Ecto neural progenitor cell (in vitro differentiated cells): ENCODE data around the gene WFDC9.
A peak's percentile ranks its signal among the peaks of the same experiment; 100 is the strongest.
"Not testable (repeated sequence)": the region's sequence is repeated elsewhere in the genome, so short reads cannot be mapped to it uniquely, and the experiment has no call there.

Experiments
- DNase-seq: peaks from one replicate; pipeline ENCODE4 v3.0.0-alpha.2; 2018; ENCODE audit warnings: low spot score

WFDC9 gene

DNA sequence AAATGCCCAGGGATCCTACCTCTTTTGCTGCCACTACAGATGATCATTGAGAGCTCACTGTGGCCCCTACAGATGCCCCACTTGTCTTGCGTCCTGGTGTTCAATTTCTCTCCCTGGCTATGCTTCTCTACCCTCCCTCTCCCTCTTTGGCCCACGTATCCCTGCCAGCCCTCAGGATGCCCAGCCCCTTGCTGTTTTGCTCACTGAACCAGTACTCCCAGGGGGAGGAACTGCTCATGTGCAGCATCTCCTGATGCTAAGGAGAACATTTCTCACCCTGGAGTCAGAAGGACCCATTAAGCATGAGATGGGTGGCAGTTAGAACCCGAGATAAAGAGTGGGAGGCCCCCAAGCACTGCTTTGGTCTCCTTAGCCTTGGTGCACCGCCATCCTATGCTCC lies at the start of gene WFDC9:
Gene WFDC9 (minus strand): TSS at position 101 of the 400 bp plus-strand sequence. CDS start 21,103 bp downstream, outside the sequence.
- DNase-seq, result no peak

DNA sequence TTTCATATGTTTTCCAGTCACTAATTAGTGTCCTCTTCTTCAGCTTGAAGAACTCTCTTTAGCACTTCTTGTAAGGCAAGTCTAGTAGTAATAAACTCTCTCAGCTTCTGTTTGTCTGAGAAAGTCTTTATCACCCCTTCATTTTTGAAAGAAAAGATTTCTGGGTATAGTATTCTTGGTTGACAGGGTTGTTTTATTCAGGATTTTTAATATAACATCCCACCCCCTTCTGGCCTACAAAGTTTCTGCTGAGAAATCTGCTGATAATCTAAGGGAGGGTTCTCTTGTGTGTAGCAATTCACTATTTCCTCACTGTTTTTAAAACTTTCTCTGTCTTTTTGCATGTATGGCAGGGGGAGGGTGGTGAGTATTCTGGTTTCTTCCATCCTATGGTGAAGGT lies 48.6 kb upstream of the WFDC9 start:
- DNase-seq, result no peak

DNA sequence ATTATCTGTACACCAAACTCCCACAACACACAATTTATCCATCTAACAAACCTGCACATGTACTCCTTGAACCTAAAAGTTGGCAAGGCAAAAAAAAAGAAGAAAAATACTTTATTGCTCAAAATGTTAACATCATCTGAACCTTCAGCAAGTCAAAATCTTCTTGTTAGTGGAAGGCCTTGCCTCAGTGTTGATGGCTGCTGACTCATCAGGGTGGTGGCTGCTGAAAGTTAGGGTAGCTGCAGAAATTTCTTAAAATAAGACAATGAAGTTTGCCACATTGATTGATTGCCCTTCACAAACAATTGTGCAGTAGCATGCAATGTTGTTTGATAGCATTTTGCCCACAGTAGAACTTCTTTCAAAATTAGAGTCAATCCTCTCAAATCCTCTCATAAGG lies 41.7 kb upstream of the WFDC9 start:
- no peak for DNase-seq

DNA sequence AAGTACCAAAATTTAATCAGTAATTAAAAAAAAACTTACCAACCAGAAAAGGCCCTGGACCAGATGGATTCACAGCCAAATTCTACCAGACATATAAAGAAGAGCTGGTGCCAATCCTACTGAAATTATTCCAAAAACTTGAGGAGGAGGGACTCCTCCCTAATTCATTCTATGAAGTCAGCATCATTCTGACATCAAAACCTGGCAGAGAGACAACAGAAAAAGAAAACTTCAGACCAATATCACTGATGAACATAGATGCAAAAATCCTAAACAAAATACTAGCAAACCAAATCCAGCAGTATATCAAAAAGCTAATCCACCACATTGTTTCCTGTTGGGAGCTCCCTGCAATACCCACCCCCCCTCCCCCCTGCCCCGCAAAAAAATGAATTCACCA lies 39.1 kb upstream of the WFDC9 start, which contains the start of gene WFDC11:
Gene WFDC11 (minus strand): TSS at position 101 of the 400 bp plus-strand sequence. CDS start 19,639 bp downstream, outside the sequence.
- no peak for DNase-seq

DNA sequence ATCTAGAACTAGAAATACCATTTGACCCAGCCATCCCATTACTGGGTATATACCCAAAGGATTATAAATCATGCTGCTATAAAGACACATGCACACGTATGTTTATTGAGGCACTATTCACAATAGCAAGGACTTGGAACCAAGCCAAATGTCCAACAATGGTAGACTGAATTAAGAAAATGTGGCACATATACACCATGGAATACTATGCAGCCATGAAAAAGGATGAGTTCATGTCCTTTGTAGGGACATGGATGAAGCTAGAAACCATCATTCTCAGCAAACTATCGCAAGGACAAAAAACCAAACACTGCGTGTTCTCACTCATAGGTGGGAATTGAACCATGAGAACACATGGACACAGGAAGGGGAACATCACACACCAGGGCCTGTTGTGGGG lies 26.0 kb upstream of the WFDC9 start:
- DNase-seq, result not testable (repeated sequence)

DNA sequence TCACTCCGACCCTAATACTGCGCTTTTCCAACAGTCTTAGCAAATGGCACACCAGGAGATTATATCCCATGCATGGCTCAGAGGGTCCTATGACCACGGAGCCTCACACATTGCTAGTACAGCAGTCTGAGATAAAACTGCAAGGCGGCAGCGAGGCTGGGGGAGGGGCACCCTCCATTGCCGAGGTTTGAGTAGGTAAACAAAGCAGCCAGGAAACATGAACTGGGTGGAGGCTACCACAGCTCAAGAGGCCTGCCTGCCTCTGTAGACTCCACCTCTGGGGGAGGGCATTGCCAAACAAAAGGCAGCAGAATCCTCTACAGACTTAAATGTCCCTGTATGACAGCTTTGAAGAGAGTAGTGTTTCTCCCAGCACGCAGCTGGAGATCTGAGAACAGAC lies 20.6 kb upstream of the WFDC9 start:
- DNase-seq, result not testable (repeated sequence)

DNA sequence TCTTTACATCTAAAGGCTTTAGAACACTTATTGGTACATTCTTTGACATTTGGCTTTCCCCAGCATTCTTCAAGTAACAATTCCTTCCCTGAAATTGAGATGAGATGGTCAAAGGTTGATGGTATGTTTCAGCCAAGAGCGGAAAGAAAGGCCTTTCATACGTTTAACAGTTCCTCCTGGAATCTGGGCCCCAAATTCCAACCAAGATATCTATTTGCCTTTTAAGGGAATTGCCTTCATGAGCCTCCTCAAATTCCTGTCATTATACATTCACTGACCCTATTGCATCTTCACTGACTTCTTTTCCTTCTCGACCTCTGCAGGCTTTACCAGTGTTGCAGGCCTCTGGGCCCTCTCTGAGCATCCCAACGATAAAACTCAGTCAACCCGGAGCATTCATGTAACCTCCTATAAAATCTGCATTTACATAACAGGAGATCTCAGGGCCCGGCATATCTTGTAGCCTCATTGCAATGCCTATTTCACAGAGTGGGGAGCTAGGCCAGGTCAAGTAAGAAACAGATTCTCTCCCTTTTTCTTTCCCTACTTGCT lies 18.3 kb upstream of the WFDC9 start:
- DNase-seq, result no peak

DNA sequence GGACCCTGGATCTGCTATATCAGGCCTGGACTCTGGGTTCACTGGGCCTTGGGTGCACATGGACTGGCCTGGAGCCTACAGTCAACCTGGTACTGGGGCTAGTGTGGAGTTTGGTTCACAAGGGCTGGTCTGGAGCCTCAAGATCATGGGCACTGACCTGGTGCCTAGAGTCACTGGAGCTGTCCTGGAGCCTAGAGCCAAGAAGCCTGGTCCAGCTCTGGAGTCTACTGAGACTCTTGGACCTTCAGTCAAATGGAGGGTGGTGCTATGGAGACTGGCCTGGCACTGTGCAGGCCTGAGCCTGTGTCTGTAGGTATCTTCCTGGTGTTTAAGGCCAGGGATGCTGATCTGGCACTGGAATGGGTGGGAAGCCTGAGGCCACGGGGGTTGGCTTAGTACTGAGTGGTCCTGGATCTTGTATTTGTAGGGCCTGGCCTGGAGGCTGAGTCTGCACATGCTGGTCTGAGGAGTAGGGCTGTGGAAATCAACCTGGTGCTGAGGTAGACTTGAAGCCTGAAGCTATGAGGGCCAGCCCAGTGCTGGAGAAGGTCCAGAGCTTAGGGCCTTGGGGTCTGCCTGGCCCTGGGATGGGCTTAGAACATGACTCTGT lies 16.5 kb upstream of the WFDC9 start:
- DNase-seq, result no peak

DNA sequence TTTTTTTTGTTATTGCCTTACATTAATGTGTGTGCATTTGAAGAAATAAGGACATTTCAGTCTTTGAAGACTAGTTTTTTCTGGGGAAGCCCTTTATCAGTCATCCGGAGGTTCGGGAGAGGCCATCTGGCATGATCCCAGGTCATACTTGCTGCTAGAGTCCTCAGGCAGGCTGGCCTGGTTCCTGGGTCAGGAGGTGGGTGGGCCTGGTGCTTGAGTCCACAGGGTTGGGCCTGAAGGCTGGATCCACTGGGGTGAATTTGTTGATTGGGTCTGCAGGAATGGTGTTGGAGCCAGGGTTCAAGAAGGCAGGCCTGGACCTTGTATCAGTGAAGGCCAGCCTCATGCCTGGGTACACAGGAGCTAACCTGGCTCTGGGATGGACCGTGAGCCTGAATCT lies 15.8 kb upstream of the WFDC9 start:
- no peak for DNase-seq

DNA sequence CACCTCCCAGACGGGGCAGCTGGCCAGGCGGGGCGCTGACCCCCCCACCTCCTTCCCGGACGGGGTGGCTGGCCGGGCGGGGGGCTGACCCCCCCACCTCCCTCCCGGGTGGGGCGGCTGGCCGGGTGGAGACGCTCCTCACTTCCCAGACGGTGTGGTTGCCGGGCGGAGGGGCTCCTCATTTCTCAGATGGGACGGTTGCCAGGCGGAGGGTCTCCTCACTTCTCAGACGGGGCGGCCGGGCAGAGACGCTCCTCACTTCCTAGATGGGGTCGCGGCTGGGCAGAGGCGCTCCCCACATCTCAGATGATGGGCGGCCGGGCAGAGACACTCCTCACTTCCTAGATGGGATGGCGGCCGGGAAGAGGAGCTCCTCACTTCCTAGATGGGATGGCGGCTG lies 14.8 kb upstream of the WFDC9 start:
- DNase-seq, result not testable (repeated sequence)

DNA sequence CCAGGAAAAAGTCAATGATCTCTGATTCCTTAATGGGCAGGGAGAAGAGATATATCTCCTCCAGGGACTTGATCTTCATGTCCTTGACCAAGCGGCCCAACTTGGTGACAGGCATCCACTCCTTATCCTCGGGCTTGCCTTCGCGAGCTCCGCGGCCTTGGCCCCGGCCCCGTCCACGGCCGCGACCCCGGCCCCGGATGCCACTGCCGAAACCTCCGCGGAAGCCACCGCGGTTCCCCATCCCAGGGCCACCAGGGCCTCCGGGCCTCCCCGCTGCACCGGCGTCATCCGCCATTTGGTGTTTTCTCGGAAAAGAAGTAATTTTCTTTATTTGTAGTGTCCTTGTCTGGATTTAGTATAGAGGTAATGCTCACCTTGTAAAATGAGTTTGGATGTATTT lies 10.0 kb upstream of the WFDC9 start:
- DNase-seq, result not testable (repeated sequence)

DNA sequence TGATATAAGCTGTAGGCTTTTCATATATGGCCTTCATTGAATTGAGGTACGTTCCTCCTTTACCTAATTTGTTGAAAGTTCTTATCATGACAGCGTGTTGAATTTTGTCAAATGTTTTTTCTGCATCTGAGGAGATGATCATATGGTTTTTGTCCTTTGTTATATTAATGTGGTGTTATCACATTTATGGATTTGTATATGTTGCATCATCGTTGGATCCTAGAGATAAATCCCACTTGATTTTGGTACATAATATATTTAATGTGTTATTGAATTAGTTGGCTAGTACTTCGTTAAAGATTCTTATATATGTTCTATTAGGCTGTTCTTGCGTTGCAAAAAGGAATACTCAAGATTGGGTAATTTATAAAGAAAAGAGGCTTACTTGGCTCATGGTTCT lies 8.6 kb upstream of the WFDC9 start:
- DNase-seq, result no peak

DNA sequence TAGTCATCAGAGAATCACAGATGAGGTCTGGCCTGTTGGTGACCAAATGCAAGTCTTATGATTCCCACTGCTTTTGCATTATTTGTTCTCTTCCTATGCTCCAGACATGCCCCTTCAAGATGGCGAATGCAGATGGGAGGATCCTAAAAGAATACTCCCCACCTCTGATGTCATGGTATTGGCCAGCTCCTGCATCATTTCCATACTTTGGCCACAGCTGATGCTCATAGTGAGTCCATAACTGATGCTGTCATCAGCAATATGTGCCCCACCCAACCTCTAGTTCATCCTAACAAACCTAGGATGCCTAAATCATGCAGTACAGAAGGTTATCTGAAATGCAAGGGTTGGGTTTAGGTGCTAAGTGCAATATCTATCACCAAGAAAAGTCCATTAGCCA lies 5.4 kb upstream of the WFDC9 start:
- DNase-seq, result no peak

DNA sequence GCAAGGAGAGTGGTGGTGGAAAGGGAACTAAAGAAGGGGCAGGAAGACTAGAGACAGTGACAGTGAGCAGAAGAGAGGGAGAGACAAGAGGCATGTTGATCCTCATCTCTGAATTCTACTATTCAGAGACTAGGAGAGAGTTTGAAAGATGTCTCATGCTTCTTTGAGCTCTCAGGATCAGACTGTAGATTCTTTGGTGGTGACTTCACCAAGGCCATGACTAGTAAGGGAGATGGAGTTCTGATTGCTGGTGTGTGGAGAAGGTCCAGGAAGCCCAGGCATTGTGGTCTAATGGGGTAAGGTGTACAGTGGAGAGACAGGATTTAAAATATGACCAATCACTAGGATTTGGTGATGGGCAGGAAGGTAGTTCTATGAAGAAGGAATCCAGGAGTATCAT lies 713 bp downstream of the WFDC9 start:
- no peak for DNase-seq

DNA sequence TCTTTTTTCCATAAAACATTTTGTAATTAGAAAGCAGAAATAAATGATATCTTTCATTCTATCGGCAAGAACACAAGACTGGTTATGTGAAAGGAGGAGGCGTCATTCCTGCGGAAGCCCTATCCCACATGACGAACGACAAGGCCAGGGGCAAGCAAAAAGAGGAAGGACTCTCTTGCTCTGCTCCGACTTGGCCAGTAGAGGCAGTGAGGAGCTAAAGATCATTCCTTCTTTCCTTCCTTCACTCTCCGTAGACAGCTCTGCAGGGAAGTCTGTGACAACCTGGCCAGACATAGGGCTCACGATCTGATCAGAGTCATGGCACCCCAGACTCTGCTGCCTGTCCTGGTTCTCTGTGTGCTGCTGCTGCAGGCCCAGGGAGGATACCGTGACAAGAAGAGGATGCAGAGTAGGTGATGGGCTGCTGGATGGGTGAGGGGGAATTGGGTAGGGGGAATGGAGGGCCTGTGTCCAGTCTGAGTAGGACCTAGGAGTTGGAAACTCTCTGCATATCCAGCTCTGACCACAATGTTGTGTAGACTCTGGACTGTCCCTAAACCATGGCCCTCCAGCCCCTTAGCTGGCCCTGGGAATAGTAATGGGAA lies 1.5 kb downstream of the WFDC9 start, which contains the start of gene WFDC10A:
Gene WFDC10A (plus strand): TSS at position 244 of the 605 bp plus-strand sequence. CDS start 75 bp downstream, at position 319.
- peak; percentile 66 for DNase-seq

DNA sequence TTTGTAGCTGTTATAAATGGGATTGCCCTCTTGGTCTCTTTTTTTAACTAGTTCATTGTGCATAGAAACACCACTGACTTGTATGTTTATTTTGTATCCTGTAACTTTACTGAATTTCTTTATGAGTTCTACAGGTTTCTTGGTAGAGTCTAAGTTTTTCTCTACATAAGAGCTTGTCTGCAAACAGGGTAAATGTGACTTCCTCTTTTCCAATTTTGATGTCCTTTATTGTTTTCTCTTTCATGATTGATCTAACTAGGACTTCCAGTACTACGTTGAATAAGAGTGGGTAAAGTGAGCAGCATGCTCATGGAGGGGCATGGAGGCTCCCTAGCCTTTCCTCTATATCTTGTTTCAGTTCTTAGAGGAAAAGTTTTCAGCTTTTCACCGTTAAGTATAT lies 4.5 kb downstream of the WFDC9 start:
- no peak for DNase-seq

DNA sequence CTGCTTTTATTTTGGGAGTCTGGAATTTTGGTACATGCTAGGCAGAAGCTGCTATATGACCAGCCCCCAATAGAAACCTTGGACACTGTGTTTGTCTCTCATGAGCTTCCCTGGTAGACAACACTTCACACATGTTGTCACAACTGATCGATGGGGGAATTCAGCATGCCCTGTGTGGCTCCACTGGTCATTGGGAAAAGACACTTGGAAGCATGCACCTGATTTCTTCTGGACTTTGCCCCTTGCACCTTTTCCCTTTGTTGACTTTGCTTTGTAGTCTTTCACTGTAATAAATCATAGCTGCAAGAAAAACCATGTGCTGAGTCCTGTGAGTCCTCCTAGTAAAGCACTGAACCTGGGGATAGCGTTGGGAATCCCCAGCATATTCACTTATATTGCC lies 9.5 kb downstream of the WFDC9 start:
- DNase-seq, result no peak

DNA sequence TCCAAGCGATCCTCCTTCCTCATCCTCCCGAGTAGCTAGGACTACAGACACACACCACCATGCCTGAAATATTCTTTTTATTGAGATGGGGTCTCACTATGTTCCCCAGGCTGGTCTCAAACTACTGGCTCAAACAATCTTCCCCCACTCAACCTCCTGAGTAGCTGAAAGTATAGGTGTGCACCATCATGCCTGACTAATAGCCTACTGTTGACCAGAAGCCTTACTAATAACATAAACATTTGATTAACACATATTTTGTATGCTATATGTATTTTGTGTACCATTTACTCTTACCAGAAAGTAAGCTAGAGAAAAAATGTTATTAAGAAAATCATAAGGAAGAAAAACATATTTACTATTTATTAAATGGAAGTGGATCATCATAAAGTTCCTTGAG lies 13.5 kb downstream of the WFDC9 start:
- DNase-seq, result no peak

DNA sequence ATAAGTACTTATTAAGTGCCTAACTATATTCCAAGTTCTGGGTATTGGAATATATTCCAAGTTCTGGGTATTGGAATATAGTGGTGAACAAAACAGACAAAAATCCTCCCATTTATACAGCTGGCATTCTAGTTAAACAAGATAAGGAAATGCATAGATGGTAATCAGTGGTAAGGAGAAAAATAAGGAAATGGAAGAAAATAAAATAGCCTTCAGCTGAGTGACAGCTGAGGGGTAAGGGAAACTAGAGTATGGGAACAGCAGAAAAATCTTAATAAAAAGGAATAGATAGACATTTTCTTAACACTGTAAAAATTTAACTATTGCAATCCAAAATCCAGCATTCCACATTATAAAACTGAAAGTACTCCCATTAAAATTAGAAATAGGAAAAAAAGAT lies 18.8 kb downstream of the WFDC9 start:
- DNase-seq, result no peak

DNA sequence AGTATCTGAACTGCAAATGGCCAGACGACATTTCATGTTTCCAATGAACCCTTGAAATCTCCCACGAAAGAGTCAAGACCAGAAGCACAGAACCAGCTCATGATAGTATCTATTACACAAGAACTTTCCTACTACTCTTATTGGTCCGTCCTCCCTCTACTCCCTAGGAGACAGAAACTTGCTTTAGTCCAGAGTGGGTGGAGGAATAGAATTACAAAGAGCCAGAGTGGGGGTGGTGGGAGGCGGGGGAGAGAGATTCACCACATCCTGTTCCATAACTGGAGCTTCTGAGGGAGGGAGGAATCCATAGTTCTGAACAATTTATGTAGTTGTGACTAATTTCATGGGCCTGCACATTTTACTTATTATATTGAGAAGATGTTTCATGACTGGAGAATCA lies 20.0 kb downstream of the WFDC9 start:
- no peak for DNase-seq

DNA sequence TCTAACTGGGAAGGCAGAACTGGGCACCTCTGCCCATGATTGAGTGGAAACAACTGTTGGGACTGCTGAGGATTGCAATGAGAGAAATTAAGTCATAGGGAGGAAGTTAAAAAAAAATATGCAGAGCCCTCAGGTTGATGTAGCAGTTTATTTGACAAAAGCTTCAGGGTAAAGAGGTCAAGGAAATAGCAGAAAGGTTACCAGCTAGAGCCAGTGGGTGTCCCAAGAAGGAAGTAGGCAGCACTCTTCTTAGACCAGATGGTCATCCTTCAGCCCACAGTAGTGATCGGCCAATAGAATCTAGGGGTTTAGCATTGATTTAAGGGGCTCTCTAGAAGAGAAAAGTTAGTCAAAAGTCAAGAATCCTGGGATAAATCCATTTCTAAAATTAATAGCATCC lies 23.3 kb downstream of the WFDC9 start:
- DNase-seq, result no peak

DNA sequence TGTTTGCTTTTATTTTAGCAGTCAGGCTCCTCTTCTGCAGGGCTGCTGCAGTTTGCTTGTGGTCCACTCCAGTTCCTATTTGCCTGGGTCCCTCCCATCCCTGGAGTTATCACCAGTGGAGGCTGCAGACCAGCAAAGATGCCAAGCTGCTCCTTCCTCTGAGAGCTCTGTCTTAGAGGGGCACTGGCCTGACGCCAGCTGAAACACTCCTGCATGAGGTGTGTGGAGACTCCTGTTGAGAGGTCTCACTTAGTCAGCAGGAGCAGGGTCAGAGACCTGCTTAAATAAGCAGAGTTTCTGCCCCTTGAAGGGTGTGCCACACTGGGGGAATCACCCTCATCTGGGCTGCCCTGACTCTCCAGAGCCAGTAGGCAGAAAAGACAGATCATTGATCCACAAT lies 35.8 kb downstream of the WFDC9 start:
- no peak for DNase-seq

DNA sequence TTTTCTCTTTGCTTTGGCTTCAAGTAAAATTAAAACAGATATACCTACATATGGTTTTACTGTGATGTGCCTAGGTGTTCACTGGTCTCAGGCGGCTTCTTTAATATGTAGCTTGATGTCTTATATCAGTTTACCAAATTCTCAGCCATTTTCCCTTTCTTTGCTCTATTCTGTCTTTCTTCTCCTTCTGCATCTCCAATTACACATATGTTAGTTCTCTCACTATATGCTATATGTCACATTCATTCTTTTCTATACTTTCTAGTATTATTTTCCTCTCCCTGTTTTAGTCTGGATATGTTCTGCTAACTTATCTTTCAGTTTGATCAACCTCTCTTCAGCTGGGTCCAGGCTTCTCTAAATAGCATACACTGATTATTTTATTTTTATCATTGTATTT lies 37.6 kb downstream of the WFDC9 start:
- no peak for DNase-seq
